ENCODE measurements around the gene LAMA1. TPM values are rescaled to one million over a fixed set of nuclear protein-coding genes. Genes with fewer than 3 reads are reported as not detected.

Gene LAMA1
- total and polyA plus RNA-seq, 2 of the 4 experiments (the other 2 are of a cell fraction): 10.9 to 15.5 TPM

- 88% methylated on average over 3 of the region's 11 CpGs; no CpG with 5 or more reads in 1 of the 2 experiments for WGBS, 2 experiments (ENCODE audit: extremely low coverage in 2 of 2, insufficient read length in 1 of 2)
- Histone ChIP-seq H4K5ac (ENCODE audit: low read depth, low read length) (no peak overlapping the region), H3K14ac (replicated peaks; ENCODE audit: low read depth, low read length) (no peak overlapping the region), H2BK120ac (ENCODE audit: low read depth, low read length) (no peak overlapping the region), H3K79me1 (ENCODE audit: low read depth in 1 of 2, low read length in 2 of 2) (no peaks in the 10 kb centered on the region), H3K4me2 (ENCODE audit: low read depth, low read length) (no peak overlapping the region), H2BK5ac (ENCODE audit: low read depth, low read length, poor library complexity, severe bottlenecking) (no peak overlapping the region), H2BK15ac (ENCODE audit: low read depth, low read length) (no peak overlapping the region), H3K9me1 (ENCODE audit: insufficient read depth, low read length) (no peaks in the 10 kb centered on the region), H3K4me1 (ENCODE audit: control insufficient read depth, insufficient read depth, low read length) (no peaks in the 10 kb centered on the region), H3K18ac (ENCODE audit: low read depth, low read length) (no peak overlapping the region), H2AK9ac (replicated peaks; ENCODE audit: low read depth, low read length, poor library complexity) (no peak overlapping the region), H3K4ac (ENCODE audit: low read depth, low read length) (no peak overlapping the region), H2BK20ac (ENCODE audit: low read depth, low read length) (no peak overlapping the region), H4K20me1 (ENCODE audit: insufficient read depth, low read length) (no peaks in the 10 kb centered on the region), H3K9ac (ENCODE audit: low read depth, low read length) (no peak overlapping the region), H3K4me3 (ENCODE audit: insufficient read depth, low read depth, low read length) (no peak overlapping the region), H3K9me3 (ENCODE audit: control insufficient read depth, insufficient read depth, low read length) (no peaks in the 10 kb centered on the region), H3K56ac (ENCODE audit: extremely low read depth, insufficient read depth, low read length) (no peak overlapping the region), H3K27ac (ENCODE audit: insufficient read depth, low read length) (no peak overlapping the region), H4K91ac (ENCODE audit: insufficient read depth, low read depth, low read length) (no peak overlapping the region), H3K23ac (ENCODE audit: low read depth, low read length) (no peak overlapping the region), H3K36me3 (ENCODE audit: control insufficient read depth, insufficient read depth, low read length) (no peaks in the 10 kb centered on the region), H4K8ac (ENCODE audit: low read depth in 2 of 2, low read length in 2 of 2) (no peak overlapping the region), H2AFZ (replicated peaks; ENCODE audit: low read length, poor library complexity) (no peak overlapping the region), H2AK5ac (ENCODE audit: low read depth, low read length) (no peak overlapping the region), H3K27me3 (ENCODE audit: control insufficient read depth, insufficient read depth, low read length) (no peaks in the 10 kb centered on the region; the same call in 1 of the 2 replicates)
- ChIA-PET CTCF (no interaction called here), POLR2A (ENCODE audit: unreplicated experiment) (no interaction called here)
- DNase-seq (no peak), ATAC-seq (ENCODE audit: low read depth) (no peak)
- no TSS peak for BruUV-seq (replicated peaks)
- in situ Hi-C loops (cut with MboI; ENCODE audit: low sequenced_read_pairs) (no loop called here), dilution Hi-C loops (cut with HindIII; ENCODE audit: low sequenced_read_pairs, unreplicated experiment) (no loop called here), intact Hi-C loops (cut with micrococcal nuclease) (no loop called here)
- TF ChIP-seq NFE2L2 (IDR thresholded peaks at IDR 0.05; ENCODE audit: low read depth, low read length) (no peak), CEBPB (IDR thresholded peaks at IDR 0.05; ENCODE audit: low read depth, low read length) (no peak), MAFK (IDR thresholded peaks at IDR 0.05; ENCODE audit: low read depth, low read length) (no peak), MAZ (IDR thresholded peaks at IDR 0.05; ENCODE audit: borderline replicate concordance, low read depth, low read length) (no peak), POLR2A (IDR thresholded peaks at IDR 0.05; ENCODE audit: low read depth, low read length) (no peak), FOS (IDR thresholded peaks at IDR 0.05; ENCODE audit: low read depth, low read length) (no peak), MXI1 (IDR thresholded peaks at IDR 0.05; ENCODE audit: borderline replicate concordance, low read depth, low read length) (no peak), BHLHE40 (IDR thresholded peaks at IDR 0.05; ENCODE audit: low read depth, low read length) (no peak), RCOR1 (IDR thresholded peaks at IDR 0.05; ENCODE audit: insufficient replicate concordance, low read length) (no peak)
Observed at GRCh38 chr18:6928359-6928758, 189.2 kb downstream of the LAMA1 start.
